ENCODE data around the gene RNF180. TPM values are rescaled to one million over a fixed set of nuclear protein-coding genes. Genes with fewer than 3 reads are reported as not detected.

The RNF180 gene
- total RNA-seq, 1 experiment from 2014 or later = 5.4 TPM

- Histone ChIP-seq H3K9ac (ENCODE audit: low read length) (no peak overlapping the region), H3K36me3 (ENCODE audit: low read depth, low read length) (no peaks in the 10 kb centered on the region), H3K4me3 (ENCODE audit: low read length) (no peak overlapping the region), H3K27me3 (ENCODE audit: low read length) (no peaks in the 10 kb centered on the region), H4K20me1 (ENCODE audit: low read length) (no peaks in the 10 kb centered on the region), H3K9me2 (replicated peaks; ENCODE audit: low read length) (no peaks in the 10 kb centered on the region), H3K79me2 (ENCODE audit: low read length) (no peaks in the 10 kb centered on the region), H2AFZ (ENCODE audit: low read length) (no peak overlapping the region), H3K9me3 (ENCODE audit: low read length) (no peaks in the 10 kb centered on the region), H3F3A (ENCODE audit: low read length, unreplicated experiment) (no peaks in the 10 kb centered on the region), H3K4me1 (ENCODE audit: insufficient read depth, low read length) (no peaks in the 10 kb centered on the region), H3K4me2 (ENCODE audit: low read length) (no peak overlapping the region), H3K27ac (ENCODE audit: low read length) (no peak overlapping the region)
- ATAC-seq = no peak
- no peak for TF ChIP-seq EZH2 (IDR thresholded peaks at IDR 0.05; ENCODE audit: low read length, unreplicated experiment)
- no peak for TF ChIP-seq EZH2phosphoT487 (IDR thresholded peaks at IDR 0.05; ENCODE audit: borderline replicate concordance, low read length)
- TF ChIP-seq CTCF (conservative IDR thresholded peaks at IDR 0.05; ENCODE audit: low read depth, low read length) = no peak
- DNase-seq = no peak
- no TSS peak for BruUV-seq (replicated peaks)
- CTCF ChIA-PET = no interaction called here
- POLR2A ChIA-PET (ENCODE audit: unreplicated experiment) = no interaction called here
- intact Hi-C loops (cut with micrococcal nuclease) = no loop called here
Measured at GRCh38 chr5:64188776-64189175, 23.1 kb downstream of the RNF180 start.

GRCh38 chr5:64190562-64191306 lies 25.1 kb downstream of the RNF180 start:
- ATAC-seq (no peak), DNase-seq (no peak)
- Histone ChIP-seq H3K9me3 (ENCODE audit: low read length) (no peaks in the 10 kb centered on the region), H2AFZ (ENCODE audit: low read length) (no peak overlapping the region), H3K79me2 (ENCODE audit: low read length) (no peaks in the 10 kb centered on the region), H4K20me1 (ENCODE audit: low read length) (no peaks in the 10 kb centered on the region), H3K4me2 (ENCODE audit: low read length) (no peak overlapping the region), H3K9ac (ENCODE audit: low read length) (no peak overlapping the region), H3K4me3 (ENCODE audit: low read length) (no peak overlapping the region), H3K36me3 (ENCODE audit: low read depth, low read length) (no peaks in the 10 kb centered on the region), H3K27me3 (ENCODE audit: low read length) (no peaks in the 10 kb centered on the region), H3K9me2 (replicated peaks; ENCODE audit: low read length) (no peaks in the 10 kb centered on the region), H3K4me1 (ENCODE audit: insufficient read depth, low read length) (no peaks in the 10 kb centered on the region), H3F3A (ENCODE audit: low read length, unreplicated experiment) (no peaks in the 10 kb centered on the region), H3K27ac (ENCODE audit: low read length) (no peak overlapping the region)
- TF ChIP-seq EZH2 (IDR thresholded peaks at IDR 0.05; ENCODE audit: low read length, unreplicated experiment) (no peak), EZH2phosphoT487 (IDR thresholded peaks at IDR 0.05; ENCODE audit: borderline replicate concordance, low read length) (no peak), CTCF (conservative IDR thresholded peaks at IDR 0.05; ENCODE audit: low read depth, low read length) (no peak)
- ChIA-PET CTCF (no interaction called here), POLR2A (ENCODE audit: unreplicated experiment) (no interaction called here)
- intact Hi-C loops (cut with micrococcal nuclease) = no loop called here
- no TSS peak for BruUV-seq (replicated peaks)

GRCh38 chr5:64195981-64196380 lies 30.3 kb downstream of the RNF180 start:
- Histone ChIP-seq H3K4me2 (ENCODE audit: low read length) (no peak overlapping the region), H3K27me3 (ENCODE audit: low read length) (no peaks in the 10 kb centered on the region), H2AFZ (ENCODE audit: low read length) (no peak overlapping the region), H4K20me1 (ENCODE audit: low read length) (no peaks in the 10 kb centered on the region), H3K9me2 (replicated peaks; ENCODE audit: low read length) (no peaks in the 10 kb centered on the region), H3F3A (ENCODE audit: low read length, unreplicated experiment) (no peaks in the 10 kb centered on the region), H3K9ac (ENCODE audit: low read length) (no peak overlapping the region), H3K9me3 (ENCODE audit: low read length) (no peaks in the 10 kb centered on the region), H3K4me3 (ENCODE audit: low read length) (no peak overlapping the region), H3K79me2 (ENCODE audit: low read length) (no peaks in the 10 kb centered on the region), H3K36me3 (ENCODE audit: low read depth, low read length) (no peaks in the 10 kb centered on the region), H3K27ac (ENCODE audit: low read length) (no peak overlapping the region), H3K4me1 (ENCODE audit: insufficient read depth, low read length) (no peaks in the 10 kb centered on the region)
- TF ChIP-seq CTCF (conservative IDR thresholded peaks at IDR 0.05; ENCODE audit: low read depth, low read length) (no peak), EZH2 (IDR thresholded peaks at IDR 0.05; ENCODE audit: low read length, unreplicated experiment) (no peak), EZH2phosphoT487 (IDR thresholded peaks at IDR 0.05; ENCODE audit: borderline replicate concordance, low read length) (no peak)
- CTCF ChIA-PET = no interaction called here
- no TSS peak for BruUV-seq (replicated peaks)
- no peak for ATAC-seq
- POLR2A ChIA-PET (ENCODE audit: unreplicated experiment) = no interaction called here
- DNase-seq = no peak
- intact Hi-C loops (cut with micrococcal nuclease) = no loop called here

All from PC-3 (cell line).